GM21447 (cell line): Measurements from ENCODE around the gene CRYBG2.
"Not testable (repeated sequence)": the region's sequence is repeated elsewhere in the genome, so short reads cannot be mapped to it uniquely, and the experiment has no call there.

Experiments used
- ATAC-seq: cut with Tn5 transposase; IDR thresholded peaks from one replicate; pipeline ENCODE4 v1.9.1; 2021; ENCODE audit not compliant: unreplicated experiment

The CRYBG2 gene

GRCh38 chr1:26353976-26354820, at the start of gene CRYBG2:
TSS of gene CRYBG2 (minus strand) at chr1:26354130. CDS start at chr1:26346657, 7,473 bp downstream.
- no peak for ATAC-seq

DNA sequence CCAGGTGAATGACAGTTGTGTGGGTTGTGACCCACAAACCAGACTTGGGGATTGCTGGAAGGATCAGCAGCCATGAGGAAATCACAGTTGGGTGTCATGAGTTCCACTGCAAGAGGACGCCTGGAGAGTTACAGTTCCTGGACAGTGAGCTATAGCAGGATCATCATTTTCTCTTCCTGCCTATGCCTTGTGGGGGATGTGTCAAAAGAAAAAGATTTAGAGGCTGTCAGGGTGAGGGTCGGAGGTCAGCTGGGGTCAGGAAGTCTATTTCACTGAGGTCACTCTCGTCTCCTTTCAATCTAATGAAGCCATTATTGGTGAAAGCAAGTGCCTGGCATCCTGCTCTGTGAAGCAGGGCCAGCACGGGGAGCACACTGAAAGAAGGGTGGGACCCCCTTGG, 49.7 kb upstream of the CRYBG2 start:
- ATAC-seq = no peak

GRCh38 chr1:26401891-26402290, 48.0 kb upstream of the CRYBG2 start:
- ATAC-seq = no peak

DNA sequence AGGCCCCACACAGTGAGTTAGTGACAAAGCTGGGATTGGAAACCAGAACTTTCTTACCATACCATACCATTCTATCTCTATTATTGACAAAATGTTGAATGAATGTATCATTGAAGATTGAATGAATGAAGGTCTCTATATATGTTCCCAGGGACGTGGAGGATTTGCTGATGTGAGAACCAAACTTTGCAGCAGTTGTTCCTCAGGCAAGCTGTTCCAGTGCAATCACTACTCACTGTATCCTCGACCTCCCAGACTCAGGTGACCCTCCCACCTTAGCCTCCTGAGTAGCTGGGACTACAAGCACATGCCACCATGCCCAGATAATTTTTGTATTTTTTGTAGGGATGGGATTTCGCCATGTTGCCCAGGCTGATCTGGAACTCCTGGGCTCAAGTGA, 45.1 kb upstream of the CRYBG2 start:
- no peak for ATAC-seq

GRCh38 chr1:26395754-26396153, 41.8 kb upstream of the CRYBG2 start:
- no peak for ATAC-seq

GRCh38 chr1:26391450-26391849, 37.5 kb upstream of the CRYBG2 start:
- no peak for ATAC-seq

DNA sequence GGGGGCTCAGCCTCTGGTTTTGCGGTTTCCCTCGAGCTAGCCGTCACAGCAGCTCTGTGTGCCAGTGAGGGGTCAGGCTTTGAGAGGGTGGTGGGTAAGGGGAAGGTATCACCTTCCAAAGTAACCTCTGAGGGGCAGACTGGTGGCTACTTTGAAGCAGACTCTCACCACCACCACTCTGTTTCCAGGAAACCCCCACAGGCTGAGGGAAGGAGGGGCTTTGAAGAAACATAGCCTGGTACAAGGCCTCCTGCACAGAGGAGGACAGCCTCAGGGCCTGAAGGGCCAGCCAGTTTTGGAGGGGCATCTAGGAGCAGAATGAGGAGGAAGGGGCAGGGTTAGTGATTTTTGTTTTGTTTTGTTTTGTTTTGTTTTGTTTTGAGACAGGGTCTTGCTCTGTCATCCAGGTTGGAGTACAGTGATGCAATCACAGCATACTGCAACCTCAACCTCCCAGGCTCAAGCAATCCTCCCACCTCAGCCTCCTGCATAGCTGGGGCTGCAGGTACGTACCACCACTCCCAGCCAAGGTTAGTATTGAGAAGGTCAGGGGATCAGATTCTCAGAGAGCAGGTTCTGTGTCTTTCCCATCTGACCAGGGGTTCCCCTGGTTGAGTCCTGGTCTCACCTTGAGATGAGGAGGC, 35.8 kb upstream of the CRYBG2 start:
- ATAC-seq = no peak

GRCh38 chr1:26388791-26389445, 35.0 kb upstream of the CRYBG2 start:
- no peak for ATAC-seq

DNA sequence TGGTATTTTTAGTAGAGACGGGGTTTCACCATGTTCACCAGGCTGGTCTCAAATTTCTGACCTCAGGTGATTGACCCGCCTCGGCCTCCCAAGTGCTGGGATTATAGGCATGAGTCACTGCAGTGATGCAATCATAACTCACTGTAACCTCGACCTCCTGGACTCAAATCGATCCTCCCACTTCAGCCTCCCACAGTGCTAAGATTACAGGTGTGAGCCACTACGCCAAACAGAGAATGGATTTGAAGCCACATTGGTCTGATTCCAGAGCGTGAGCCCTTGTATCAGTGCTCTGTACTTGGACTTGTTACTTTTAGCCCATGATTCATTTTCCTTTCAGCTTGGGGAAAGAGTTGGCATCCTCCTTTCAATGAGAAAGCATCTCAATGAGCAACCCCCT, 33.5 kb upstream of the CRYBG2 start:
- ATAC-seq = no peak

GRCh38 chr1:26385063-26385462, 31.1 kb upstream of the CRYBG2 start:
- not testable (repeated sequence) for ATAC-seq

DNA sequence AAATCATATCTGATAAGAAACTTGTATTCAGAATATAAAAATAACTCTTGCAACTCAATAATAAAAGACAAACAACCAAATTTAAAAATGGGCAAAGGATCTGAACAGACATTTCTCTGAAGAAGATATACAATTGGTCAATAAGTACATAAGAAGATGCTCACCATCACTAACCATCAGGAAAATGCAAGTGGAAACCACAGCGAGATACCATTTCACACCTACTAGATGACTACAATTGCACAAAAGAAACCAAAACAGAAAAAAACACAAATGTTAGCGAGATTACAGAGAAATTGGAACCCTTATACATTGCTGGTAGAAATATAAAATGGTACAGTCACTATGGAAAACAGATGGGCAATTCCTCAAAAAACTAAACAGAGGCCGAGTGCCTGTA, 30.1 kb upstream of the CRYBG2 start:
- no peak for ATAC-seq

DNA sequence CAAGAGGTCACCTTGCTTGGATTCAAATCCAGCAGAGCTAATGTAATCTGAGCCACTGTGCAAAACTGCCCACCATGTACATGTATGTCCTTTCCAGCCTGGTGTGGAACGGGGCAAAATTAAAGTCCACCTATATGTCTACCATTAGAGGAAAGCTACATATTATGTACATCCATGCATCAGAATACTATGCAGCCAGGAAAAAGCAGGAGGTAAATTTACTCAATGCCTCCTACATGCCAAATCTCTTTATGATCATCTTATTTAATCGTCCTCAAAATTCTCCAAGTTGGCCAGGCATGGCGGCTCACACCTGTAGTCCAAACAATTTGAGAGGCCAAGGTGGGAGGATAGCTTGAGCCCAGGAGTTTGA, 24.9 kb upstream of the CRYBG2 start:
- ATAC-seq = no peak

- ATAC-seq = peak; percentile 87
Observed at GRCh38 chr1:26378088-26378878, 24.4 kb upstream of the CRYBG2 start.

GRCh38 chr1:26376050-26376449, 22.1 kb upstream of the CRYBG2 start:
- ATAC-seq = no peak

DNA sequence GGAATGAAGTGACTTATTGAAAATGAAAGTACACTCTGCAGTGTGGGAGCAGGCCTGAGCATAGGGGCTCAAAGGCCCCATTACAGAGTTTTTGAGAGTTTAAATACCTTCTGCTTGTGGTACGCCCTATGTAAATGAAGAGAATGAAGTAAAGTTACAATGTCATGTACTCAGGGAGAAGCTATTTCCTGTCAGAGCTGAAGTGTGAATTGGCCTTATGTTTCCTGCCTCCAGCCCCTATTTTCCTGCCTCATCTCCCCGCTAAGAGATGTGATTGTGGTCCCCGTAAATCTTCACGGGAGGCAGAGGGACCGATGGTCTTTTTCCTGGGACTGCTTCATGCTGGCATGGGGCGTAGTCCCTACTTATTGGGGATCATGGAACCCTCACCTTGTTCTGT, 21.2 kb upstream of the CRYBG2 start:
- ATAC-seq = no peak

- not testable (repeated sequence) for ATAC-seq
Observed at GRCh38 chr1:26374361-26374760, 20.4 kb upstream of the CRYBG2 start.

DNA sequence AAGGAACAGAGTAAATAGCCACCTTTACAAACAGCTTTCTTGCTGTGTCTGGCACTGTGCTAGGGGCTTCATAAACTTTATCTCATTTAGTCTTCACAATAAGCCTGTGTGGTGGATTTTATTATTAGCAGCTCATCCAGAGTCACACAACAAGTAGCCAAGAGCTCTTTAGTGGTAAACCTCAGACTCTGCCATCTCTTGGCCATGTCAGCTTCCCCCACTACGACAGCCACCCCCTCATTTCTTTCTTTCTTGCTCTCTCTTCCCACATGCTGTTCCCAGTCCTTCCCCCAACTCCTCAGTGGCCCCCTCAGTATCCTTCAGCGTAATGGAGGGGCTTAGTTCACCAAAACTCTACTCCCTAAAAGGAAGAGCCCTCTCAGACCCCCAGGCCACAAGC, 19.9 kb upstream of the CRYBG2 start:
- no peak for ATAC-seq

DNA sequence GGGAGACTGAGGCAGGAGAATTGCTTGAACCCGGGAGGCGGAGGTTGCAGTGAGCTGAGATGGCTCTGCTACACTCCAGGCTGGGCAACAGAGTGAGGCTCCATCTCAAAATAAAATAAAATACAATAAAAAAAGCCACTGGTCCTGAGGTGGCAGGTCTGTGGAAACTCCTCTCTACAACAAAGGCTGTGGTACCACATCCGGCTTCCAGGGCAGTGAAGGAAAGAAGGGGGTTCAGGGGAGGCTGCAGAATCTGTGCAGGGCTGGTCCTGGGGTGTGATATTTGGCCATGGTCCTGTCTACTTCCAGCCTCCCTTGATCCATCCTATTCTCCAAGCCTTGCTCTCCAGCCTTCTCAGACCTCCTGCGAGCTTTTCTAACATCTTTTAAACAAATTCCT, 19.4 kb upstream of the CRYBG2 start:
- no peak for ATAC-seq

GRCh38 chr1:26372611-26373010, 18.7 kb upstream of the CRYBG2 start, which contains the start of gene ZNF683:
TSS of gene ZNF683 (minus strand) at chr1:26372750. CDS start at chr1:26368571, 4,179 bp downstream.
- ATAC-seq = not testable (repeated sequence)

GRCh38 chr1:26372039-26372438, 18.1 kb upstream of the CRYBG2 start:
- no peak for ATAC-seq
